GM12872 (cell line): ENCODE data around the gene KCNJ10.

ENCODE experiments used
- TF ChIP-seq, protein P1 (sequence below): IDR thresholded peaks from 3 replicates; pipeline ENCODE4 v1.5.1; 2011; ENCODE audit warnings: low read depth, mild to moderate bottlenecking, low read length, moderate library complexity; ENCODE audit not compliant: insufficient read depth

Gene KCNJ10

DNA sequence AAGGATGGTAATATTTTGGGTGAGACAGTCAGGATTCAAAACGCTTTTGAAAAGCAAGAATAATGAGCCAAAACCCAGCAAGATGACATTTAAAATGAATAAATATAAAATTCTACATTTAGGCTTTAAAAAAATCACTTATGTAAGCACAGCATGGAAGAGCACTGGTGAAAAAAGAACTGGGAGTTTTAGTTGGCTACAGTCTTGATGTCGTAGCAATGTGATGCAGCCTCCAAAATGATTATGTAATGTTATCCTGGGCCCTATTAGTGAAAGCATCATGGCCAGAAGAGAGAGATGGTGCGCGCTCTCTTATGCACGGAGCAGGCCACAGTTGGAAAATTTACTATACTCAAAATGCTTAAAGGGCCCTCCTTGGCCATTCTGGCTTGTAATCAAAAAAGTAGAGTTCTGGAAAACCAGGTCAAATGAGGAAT is 16.5 kb upstream of the KCNJ10 start:
- TF ChIP-seq, protein P1, sequence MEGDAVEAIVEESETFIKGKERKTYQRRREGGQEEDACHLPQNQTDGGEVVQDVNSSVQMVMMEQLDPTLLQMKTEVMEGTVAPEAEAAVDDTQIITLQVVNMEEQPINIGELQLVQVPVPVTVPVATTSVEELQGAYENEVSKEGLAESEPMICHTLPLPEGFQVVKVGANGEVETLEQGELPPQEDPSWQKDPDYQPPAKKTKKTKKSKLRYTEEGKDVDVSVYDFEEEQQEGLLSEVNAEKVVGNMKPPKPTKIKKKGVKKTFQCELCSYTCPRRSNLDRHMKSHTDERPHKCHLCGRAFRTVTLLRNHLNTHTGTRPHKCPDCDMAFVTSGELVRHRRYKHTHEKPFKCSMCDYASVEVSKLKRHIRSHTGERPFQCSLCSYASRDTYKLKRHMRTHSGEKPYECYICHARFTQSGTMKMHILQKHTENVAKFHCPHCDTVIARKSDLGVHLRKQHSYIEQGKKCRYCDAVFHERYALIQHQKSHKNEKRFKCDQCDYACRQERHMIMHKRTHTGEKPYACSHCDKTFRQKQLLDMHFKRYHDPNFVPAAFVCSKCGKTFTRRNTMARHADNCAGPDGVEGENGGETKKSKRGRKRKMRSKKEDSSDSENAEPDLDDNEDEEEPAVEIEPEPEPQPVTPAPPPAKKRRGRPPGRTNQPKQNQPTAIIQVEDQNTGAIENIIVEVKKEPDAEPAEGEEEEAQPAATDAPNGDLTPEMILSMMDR = no peak

DNA sequence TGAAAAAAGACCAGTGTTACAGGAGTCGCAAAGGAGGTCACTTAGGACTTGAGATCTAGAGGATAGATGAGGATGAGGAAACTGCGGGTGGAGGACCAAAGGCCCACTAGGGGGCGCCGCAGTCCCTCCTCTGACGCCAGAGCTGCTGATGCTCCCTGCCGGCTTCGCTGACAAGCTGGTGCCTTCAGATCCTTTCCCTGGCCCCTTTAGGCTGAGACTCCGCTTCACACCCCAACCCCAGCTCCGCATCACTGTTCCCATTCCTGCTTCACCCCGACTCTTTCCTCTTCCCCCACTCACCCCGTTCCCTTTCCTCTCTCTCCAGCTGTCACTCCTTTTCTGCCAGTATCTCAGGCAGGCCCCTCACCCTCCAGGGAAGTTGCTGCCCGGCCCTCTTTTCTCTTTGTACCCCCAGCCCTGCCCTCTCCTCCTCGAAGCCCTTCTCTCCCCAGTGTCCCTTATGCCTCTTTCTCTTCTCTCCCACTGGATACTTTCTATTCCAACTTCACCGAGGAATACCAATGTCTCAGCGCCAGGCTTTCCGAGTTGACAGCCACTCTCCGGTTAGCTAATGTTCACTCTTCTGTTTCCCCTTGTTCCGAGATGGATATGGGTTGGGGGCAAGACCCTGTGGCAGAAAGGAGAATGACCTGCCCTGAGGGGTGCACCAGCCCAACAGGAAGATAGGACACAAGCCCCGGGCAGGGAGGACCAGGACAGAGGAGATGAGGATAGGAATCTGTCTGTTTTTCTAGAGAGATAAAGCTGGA is 15.9 kb upstream of the KCNJ10 start:
- TF ChIP-seq, protein P1 = peak; percentile 98

DNA sequence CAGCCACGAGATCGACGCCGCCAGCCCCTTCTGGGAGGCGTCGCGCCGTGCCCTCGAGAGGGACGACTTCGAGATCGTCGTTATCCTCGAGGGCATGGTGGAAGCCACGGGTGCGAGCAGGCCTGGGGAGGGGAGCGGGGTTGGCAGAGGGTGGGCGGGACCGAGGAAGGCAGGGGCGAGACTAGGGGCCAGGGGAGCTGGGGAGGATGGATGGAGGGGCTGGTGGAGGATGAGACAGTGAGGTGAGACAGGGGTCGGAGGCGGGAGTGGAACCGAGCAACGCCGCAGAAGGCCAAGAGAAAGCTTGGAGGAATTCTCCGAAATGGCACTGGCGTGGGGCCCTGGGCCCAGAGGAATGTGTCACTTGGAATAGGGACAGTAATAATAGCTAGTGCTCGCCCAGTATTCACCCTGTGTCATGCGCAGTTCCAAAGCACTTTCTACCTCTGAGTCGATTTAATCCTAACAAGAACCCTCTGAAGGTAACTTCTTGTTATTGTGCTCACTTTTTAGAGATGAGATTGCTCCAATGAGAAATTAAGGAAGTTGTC is 14.9 kb upstream of the KCNJ10 start:
- TF ChIP-seq, protein P1 = no peak

DNA sequence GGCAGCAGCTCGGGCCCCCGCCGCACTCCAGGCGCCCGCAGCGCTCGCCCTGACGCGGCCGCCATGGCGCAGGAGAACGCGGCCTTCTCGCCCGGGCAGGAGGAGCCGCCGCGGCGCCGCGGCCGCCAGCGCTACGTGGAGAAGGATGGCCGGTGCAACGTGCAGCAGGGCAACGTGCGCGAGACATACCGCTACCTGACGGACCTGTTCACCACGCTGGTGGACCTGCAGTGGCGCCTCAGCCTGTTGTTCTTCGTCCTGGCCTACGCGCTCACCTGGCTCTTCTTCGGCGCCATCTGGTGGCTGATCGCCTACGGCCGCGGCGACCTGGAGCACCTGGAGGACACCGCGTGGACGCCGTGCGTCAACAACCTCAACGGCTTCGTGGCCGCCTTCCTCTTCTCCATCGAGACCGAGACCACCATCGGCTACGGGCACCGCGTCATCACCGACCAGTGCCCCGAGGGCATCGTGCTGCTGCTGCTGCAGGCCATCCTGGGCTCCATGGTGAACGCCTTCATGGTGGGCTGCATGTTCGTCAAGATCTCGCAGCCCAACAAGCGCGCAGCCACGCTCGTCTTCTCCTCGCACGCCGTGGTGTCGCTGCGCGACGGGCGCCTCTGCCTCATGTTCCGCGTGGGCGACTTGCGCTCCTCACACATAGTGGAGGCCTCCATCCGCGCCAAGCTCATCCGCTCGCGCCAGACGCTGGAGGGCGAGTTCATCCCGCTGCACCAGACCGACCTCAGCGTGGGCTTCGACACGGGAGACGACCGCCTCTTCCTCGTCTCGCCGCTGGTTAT is 14.2 kb upstream of the KCNJ10 start:
- TF ChIP-seq, protein P1 = peak; percentile 93

DNA sequence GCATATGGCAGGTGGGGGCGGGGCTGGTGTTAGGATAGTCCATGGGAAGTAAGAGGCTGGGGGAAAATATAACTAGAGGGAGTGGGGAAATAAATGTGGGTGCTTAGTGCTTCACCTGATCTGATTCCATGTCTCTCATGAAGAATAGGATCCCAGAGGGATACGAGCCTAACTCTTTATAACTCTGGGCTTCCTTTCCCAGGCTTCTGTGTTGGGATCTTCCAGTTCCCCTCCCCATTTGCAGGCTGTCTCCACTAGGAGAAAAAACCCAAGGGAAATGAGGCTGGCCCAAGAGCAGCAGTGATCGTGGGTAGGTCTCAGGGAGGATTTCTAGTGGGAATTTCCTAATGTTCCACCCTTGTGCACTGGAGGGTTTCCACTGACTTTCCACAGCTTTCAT is 13.0 kb upstream of the KCNJ10 start:
- TF ChIP-seq, protein P1 = no peak

DNA sequence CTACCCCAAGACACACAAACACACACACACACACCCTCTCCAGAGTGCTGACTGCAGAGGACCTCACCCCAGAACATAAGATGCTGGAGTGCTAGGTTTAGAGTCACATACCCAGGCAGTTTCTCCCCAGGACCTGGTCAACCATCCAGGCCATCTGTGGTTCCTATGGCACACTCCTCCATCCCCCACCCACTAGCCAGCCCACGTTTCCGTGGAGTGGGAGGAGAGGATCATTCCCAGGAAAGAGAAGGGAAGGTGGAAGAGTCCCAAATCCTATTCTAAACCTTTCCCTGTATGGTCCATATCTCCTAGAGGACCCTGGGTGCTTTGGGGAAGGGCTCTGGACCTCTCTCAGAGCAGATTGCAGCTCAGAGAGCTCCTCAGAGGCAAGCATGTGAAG is 12.5 kb upstream of the KCNJ10 start:
- TF ChIP-seq, protein P1 = no peak

DNA sequence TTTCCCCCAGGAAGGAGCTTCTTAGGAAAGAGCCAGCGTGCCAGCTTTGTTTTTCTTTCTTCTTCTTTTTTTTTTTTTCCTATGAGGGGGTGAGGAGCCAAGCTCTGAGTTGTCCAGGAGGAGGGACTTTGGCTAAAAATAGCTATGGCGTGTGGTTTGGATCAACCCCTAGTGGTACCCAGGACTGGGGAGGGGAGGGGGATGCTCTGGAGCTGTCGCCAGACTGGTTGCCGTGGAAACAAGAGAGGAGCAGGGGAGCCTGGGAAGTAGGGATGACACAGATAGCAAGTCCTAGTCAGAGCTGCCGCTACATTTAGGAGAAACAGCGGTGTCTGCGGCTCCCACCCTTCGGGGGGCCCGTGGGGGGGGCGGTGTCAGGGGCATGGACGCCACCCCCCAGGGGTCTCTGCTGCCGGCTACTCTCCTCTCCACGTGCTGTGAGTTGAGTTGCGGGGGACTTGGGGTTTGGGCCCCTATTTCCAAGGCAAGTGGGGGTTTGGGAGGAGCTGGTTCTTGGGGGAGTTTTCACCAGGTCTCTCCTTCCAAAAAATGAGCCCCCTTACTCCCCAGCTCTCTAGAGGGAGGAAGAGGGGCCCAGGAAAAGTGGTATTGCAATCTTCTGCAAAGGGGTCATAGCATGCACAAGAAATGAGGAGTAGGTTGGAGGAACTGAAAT is 11.4 kb upstream of the KCNJ10 start, which contains the start of gene KCNJ9:
TSS of gene KCNJ9 (plus strand) at position 278 of the 676 bp plus-strand sequence. CDS start 2,493 bp downstream, outside the sequence.
- TF ChIP-seq, protein P1 = no peak
